ENCODE measurements around the gene ADNP. TPM values are rescaled to one million over a fixed set of nuclear protein-coding genes. Genes with fewer than 3 reads are reported as not detected.
"Not testable (repeated sequence)": the region's sequence is repeated elsewhere in the genome, so short reads cannot be mapped to it uniquely, and the experiment has no call there.

The ADNP gene
- polyA plus RNA-seq, 4 donors, result 112 to 122 (median 116) TPM

GRCh38 chr20:50904067-50904570 is 27.1 kb downstream of the ADNP start:
- no peak for DNase-seq (ENCODE audit: low read depth in 4 of 4, low spot score in 2 of 4)

- no peak for DNase-seq (ENCODE audit: low read depth in 4 of 4, low spot score in 2 of 4)
These were observed 27.7 kb downstream of the ADNP start for GRCh38 chr20:50903353-50904051.

- no peak for DNase-seq (ENCODE audit: low read depth in 4 of 4, low spot score in 2 of 4)
These were observed 29.9 kb downstream of the ADNP start for GRCh38 chr20:50901301-50901700.

GRCh38 chr20:50900261-50900660 is 31.0 kb downstream of the ADNP start:
- no peak for DNase-seq (ENCODE audit: low read depth in 4 of 4, low spot score in 2 of 4)

- DNase-seq (ENCODE audit: low read depth in 4 of 4, low spot score in 2 of 4), result no peak
These were observed 32.8 kb downstream of the ADNP start for GRCh38 chr20:50898475-50898874.

GRCh38 chr20:50895111-50895830 is 36.0 kb downstream of the ADNP start:
- no peak for DNase-seq (ENCODE audit: low read depth in 4 of 4, low spot score in 2 of 4)

- DNase-seq (ENCODE audit: low read depth in 4 of 4, low spot score in 2 of 4), result no peak
These were observed 37.6 kb downstream of the ADNP start for GRCh38 chr20:50893620-50894019.

- no peak for DNase-seq (ENCODE audit: low read depth in 4 of 4, low spot score in 2 of 4)
These were observed 38.8 kb downstream of the ADNP start for GRCh38 chr20:50892394-50892793.

GRCh38 chr20:50891138-50891537 is 40.1 kb downstream of the ADNP start:
- no peak for DNase-seq (ENCODE audit: low read depth in 4 of 4, low spot score in 2 of 4)

GRCh38 chr20:50887576-50887975 is 43.7 kb downstream of the ADNP start:
- DNase-seq (ENCODE audit: low read depth in 4 of 4, low spot score in 2 of 4), result no peak

GRCh38 chr20:50886184-50886790 is 45.0 kb downstream of the ADNP start:
- DNase-seq (ENCODE audit: low read depth in 4 of 4, low spot score in 2 of 4), result no peak

GRCh38 chr20:50885781-50886180 is 45.5 kb downstream of the ADNP start:
- DNase-seq (ENCODE audit: low read depth in 4 of 4, low spot score in 2 of 4), result no peak

- no peak for DNase-seq (ENCODE audit: low read depth in 4 of 4, low spot score in 2 of 4)
These were observed 46.2 kb downstream of the ADNP start for GRCh38 chr20:50885068-50885467.

- DNase-seq (ENCODE audit: low read depth in 4 of 4, low spot score in 2 of 4), result no peak
These were observed 47.4 kb downstream of the ADNP start for GRCh38 chr20:50883856-50884255.

GRCh38 chr20:50881759-50882424 is 49.3 kb downstream of the ADNP start:
- not testable (repeated sequence) for DNase-seq (ENCODE audit: low read depth in 4 of 4, low spot score in 2 of 4)

- no peak for DNase-seq (ENCODE audit: low read depth in 4 of 4, low spot score in 2 of 4)
These were observed 51.3 kb downstream of the ADNP start for GRCh38 chr20:50879649-50880550.

GRCh38 chr20:50877232-50877743 is 53.9 kb downstream of the ADNP start:
- DNase-seq (ENCODE audit: low read depth in 4 of 4, low spot score in 2 of 4), result no peak

- DNase-seq (ENCODE audit: low read depth in 4 of 4, low spot score in 2 of 4), result no peak
These were observed 54.4 kb downstream of the ADNP start for GRCh38 chr20:50876816-50877215.

- DNase-seq (ENCODE audit: low read depth in 4 of 4, low spot score in 2 of 4), result no peak
These were observed 55.1 kb downstream of the ADNP start for GRCh38 chr20:50876063-50876685.

Data from left renal cortex interstitium (tissue), 4 donors.